WTC11 (cell line): ENCODE results near the gene ALK. TPM values are rescaled to one million over a fixed set of nuclear protein-coding genes. Genes with fewer than 3 reads are reported as not detected.

Experiments used
- ATAC-seq: fragments of 200-7000 bp; cut with Tn5 transposase; 2 replicates; pipeline ENCODE4 v1.10.0; 2021; ENCODE audit warnings: mild to moderate bottlenecking, moderate library complexity
- CTCF ChIA-PET: fragments of 300-600 bp; sonication (Branson Sonifier 250); formaldehyde crosslinking; loops from one replicate; lab custom pipeline; 2021; ENCODE audit warnings: antibody characterized with exemption; lab: Charles Lee
- POLR2A ChIA-PET: fragments of 350-600 bp; sonication (Branson Sonifier 250); formaldehyde crosslinking; loops from one replicate; lab custom pipeline; 2021; ENCODE audit warnings: antibody characterized with exemption; lab: Charles Lee
- DNase-seq: peaks from one replicate; pipeline ENCODE4 v3.0.0; 2021; ENCODE audit warnings: low spot score
- H3K27ac Mint-ChIP-seq: 2 replicates; pipeline ENCODE4 v1.8.0; 2021; ENCODE audit warnings: mixed read lengths
- H3K27me3 Mint-ChIP-seq: 2 replicates; pipeline ENCODE4 v1.8.0; 2021; ENCODE audit warnings: low read depth, mild to moderate bottlenecking, moderate library complexity, mixed read lengths
- H3K36me3 Mint-ChIP-seq: 2 replicates; pipeline ENCODE4 v1.8.0; 2021; ENCODE audit warnings: mixed read lengths
- H3K4me1 Mint-ChIP-seq: 2 replicates; pipeline ENCODE4 v1.8.0; 2022; ENCODE audit warnings: mixed read lengths
- H3K4me3 Mint-ChIP-seq: 2 replicates; pipeline ENCODE4 v1.8.0; 2021; ENCODE audit warnings: mild to moderate bottlenecking, moderate library complexity, mixed read lengths
- H3K9me3 Mint-ChIP-seq: 2 replicates; pipeline ENCODE4 v1.8.0; 2021; ENCODE audit warnings: mixed read lengths
- AR ChIP-seq: fragments of 250-450 bp; sonication (Bioruptor Pico); IDR thresholded peaks from 2 replicates; pipeline ENCODE4 v1.9.0; 2021; ENCODE audit warnings: mild to moderate bottlenecking
- ATF1 ChIP-seq: sonication (generic); formaldehyde crosslinking; IDR thresholded peaks from 2 replicates; pipeline ENCODE4 v1.8.1; 2023; ENCODE audit warnings: mild to moderate bottlenecking, moderate library complexity, missing genetic modification reagents
- ATF2 ChIP-seq: sonication (generic); formaldehyde crosslinking; IDR thresholded peaks from 2 replicates; pipeline ENCODE4 v1.8.1; 2022; ENCODE audit warnings: low read depth, missing genetic modification reagents, borderline replicate concordance
- CREB1 ChIP-seq: sonication (generic); formaldehyde crosslinking; IDR thresholded peaks from 2 replicates; pipeline ENCODE4 v1.8.0; 2023; ENCODE audit warnings: mild to moderate bottlenecking, missing genetic modification reagents
- CREM ChIP-seq: sonication (generic); formaldehyde crosslinking; IDR thresholded peaks from 2 replicates; pipeline ENCODE4 v1.8.1; 2022; ENCODE audit warnings: mild to moderate bottlenecking, missing genetic modification reagents, moderate library complexity
- E2F1 ChIP-seq: sonication (generic); formaldehyde crosslinking; IDR thresholded peaks from 2 replicates; pipeline ENCODE4 v1.8.0; 2022; ENCODE audit warnings: mild to moderate bottlenecking, missing genetic modification reagents
- E2F4 ChIP-seq: sonication (generic); formaldehyde crosslinking; IDR thresholded peaks from 2 replicates; pipeline ENCODE4 v1.8.1; 2022; ENCODE audit warnings: low read depth, mild to moderate bottlenecking, moderate library complexity, missing genetic modification reagents, borderline replicate concordance
- FOXJ3 ChIP-seq: sonication (generic); formaldehyde crosslinking; IDR thresholded peaks from 2 replicates; pipeline ENCODE4 v1.9.0; 2021; ENCODE audit warnings: missing genetic modification reagents, mild to moderate bottlenecking, borderline replicate concordance
- GRHL2 ChIP-seq: fragments of 250-450 bp; sonication (Bioruptor Pico); IDR thresholded peaks from 2 replicates; pipeline ENCODE4 v1.8.0; 2022; ENCODE audit warnings: mild to moderate bottlenecking, moderate library complexity; ENCODE audit not compliant: insufficient replicate concordance, severe bottlenecking
- JAZF1 ChIP-seq: fragments of 250-450 bp; sonication (Bioruptor Pico); IDR thresholded peaks from 2 replicates; pipeline ENCODE4 v1.9.0; 2021; ENCODE audit warnings: moderate library complexity, mild to moderate bottlenecking, inconsistent platforms
- MYBL2 ChIP-seq: sonication (generic); formaldehyde crosslinking; IDR thresholded peaks from 2 replicates; pipeline ENCODE4 v1.8.1; 2023; ENCODE audit warnings: mild to moderate bottlenecking, moderate library complexity, missing genetic modification reagents
- NFE2L1 ChIP-seq: sonication (generic); formaldehyde crosslinking; IDR thresholded peaks from 2 replicates; pipeline ENCODE4 v1.8.1; 2023; ENCODE audit warnings: missing genetic modification reagents
- OVOL2 ChIP-seq: fragments of 250-450 bp; sonication (Bioruptor Pico); IDR thresholded peaks from 2 replicates; pipeline ENCODE4 v1.9.0; 2021; ENCODE audit warnings: mild to moderate bottlenecking, borderline replicate concordance
- SMAD3 ChIP-seq: sonication (generic); formaldehyde crosslinking; IDR thresholded peaks from 2 replicates; pipeline ENCODE4 v1.8.0; 2022; ENCODE audit warnings: missing genetic modification reagents, mild to moderate bottlenecking, borderline replicate concordance
- TP53 ChIP-seq: sonication (generic); formaldehyde crosslinking; IDR thresholded peaks from 2 replicates; pipeline ENCODE4 v1.8.1; 2023; ENCODE audit warnings: mild to moderate bottlenecking, missing genetic modification reagents
- USF1 ChIP-seq: sonication (generic); formaldehyde crosslinking; IDR thresholded peaks from 2 replicates; pipeline ENCODE4 v1.8.0; 2022; ENCODE audit warnings: mild to moderate bottlenecking, missing genetic modification reagents
- ZNF532 ChIP-seq: fragments of 250-450 bp; sonication (Bioruptor Pico); IDR thresholded peaks from 2 replicates; pipeline ENCODE4 v1.9.0; 2021; ENCODE audit warnings: mild to moderate bottlenecking, borderline replicate concordance
- total RNA-seq: library from RNA; stranded (reverse); gene quantifications from 3 replicates; pipeline ENCODE4 v1.2.3, GENCODE V29; 2021

Gene ALK
- total RNA-seq, 1 experiment from 2014 or later = not detected

GRCh38 chr2:29819570-29819969 lies 101.8 kb downstream of the ALK start (continued):
- TF ChIP-seq E2F1 (CRISPR knock-in tag) = no peak
- TF ChIP-seq ZNF532 (CRISPR knock-in tag) = no peak

GRCh38 chr2:29817801-29818680 lies 103.3 kb downstream of the ALK start:
- no peak for DNase-seq
- ATAC-seq = no peak
- ChIA-PET CTCF (interaction anchor here (2.5 kb wide), 1 partner anchor 579 kb away, joined by 6 read pairs; no protein-coding TSS in a partner anchor), POLR2A (no interaction called here)
- Mint-ChIP-seq H3K36me3 (peaks cover 5% of the 10 kb centered on the region), H3K27ac (no peak overlapping the region), H3K27me3 (no peaks in the 10 kb centered on the region), H3K4me1 (peaks cover 16% of the 10 kb centered on the region), H3K9me3 (peaks cover 12% of the 10 kb centered on the region), H3K4me3 (no peak overlapping the region)
- TF ChIP-seq MYBL2 = no peak
- TF ChIP-seq GRHL2 (CRISPR knock-in tag) = no peak
- no peak for TF ChIP-seq ATF1
- TF ChIP-seq E2F4 (CRISPR knock-in tag) = no peak
- TF ChIP-seq JAZF1 (CRISPR knock-in tag) = no peak
- TF ChIP-seq USF1 (CRISPR knock-in tag) = no peak

- H3K27ac Mint-ChIP-seq = no peak overlapping the region
- H3K4me1 Mint-ChIP-seq = peaks cover 17% of the 10 kb centered on the region
- POLR2A ChIA-PET = no interaction called here
- H3K4me3 Mint-ChIP-seq = no peak overlapping the region
- ATAC-seq = no peak
- no peaks in the 10 kb centered on the region for H3K36me3 Mint-ChIP-seq
- CTCF ChIA-PET = interaction anchor here (2.5 kb wide), 1 partner anchor 578 kb away, joined by 6 read pairs; no protein-coding TSS in a partner anchor
- DNase-seq = no peak
- no peaks in the 10 kb centered on the region for H3K27me3 Mint-ChIP-seq
- TF ChIP-seq CREM (no peak), CREB1 (CRISPR knock-in tag) (no peak), FOXJ3 (CRISPR knock-in tag) (no peak), AR (CRISPR knock-in tag) (no peak), NFE2L1 (CRISPR knock-in tag) (no peak), SMAD3 (CRISPR knock-in tag) (no peak), ATF2 (no peak), TP53 (CRISPR knock-in tag) (no peak), OVOL2 (CRISPR knock-in tag) (no peak)
- H3K9me3 Mint-ChIP-seq = 0 out of 2 replicates have a peak, but pooled peaks cover 6% of the 10 kb centered on the region
Measured at GRCh38 chr2:29817299-29817698, 104.1 kb downstream of the ALK start.
